Stimulated activated CD4-positive, alpha-beta T cell treated with anti-CD3 and anti-CD28 coated beads, Interleukin-1b, Interleukin-23, amount 100 ng/mL, for 48 hours (primary cell): Measurements from ENCODE around the gene IGFBP4.

Experiments used
- DNase-seq: peaks from one replicate; pipeline ENCODE4 v3.0.0-alpha.2; 2020

The IGFBP4 gene

GRCh38 chr17:40457369-40457768 is 14.1 kb downstream of the IGFBP4 start:
- DNase-seq, result no peak

GRCh38 chr17:40457964-40458791 is 14.9 kb downstream of the IGFBP4 start:
- DNase-seq, result no peak

- DNase-seq, result no peak
Measured at GRCh38 chr17:40458851-40459482, 15.7 kb downstream of the IGFBP4 start.

- DNase-seq, result no peak
Measured at GRCh38 chr17:40459636-40460603, 16.7 kb downstream of the IGFBP4 start.

- DNase-seq, result no peak
Measured at GRCh38 chr17:40460604-40460967, 17.3 kb downstream of the IGFBP4 start.

GRCh38 chr17:40460968-40461731 is 17.9 kb downstream of the IGFBP4 start:
- DNase-seq, result no peak

GRCh38 chr17:40461732-40462342 is 18.6 kb downstream of the IGFBP4 start:
- no peak for DNase-seq

- no peak for DNase-seq
Measured at GRCh38 chr17:40462343-40463121, 19.3 kb downstream of the IGFBP4 start.

- DNase-seq, result no peak
Measured at GRCh38 chr17:40463122-40463550, 19.9 kb downstream of the IGFBP4 start.

- DNase-seq, result no peak
Measured at GRCh38 chr17:40464392-40464855, 21.2 kb downstream of the IGFBP4 start.

GRCh38 chr17:40466298-40466971 is 23.2 kb downstream of the IGFBP4 start:
- DNase-seq, result no peak

- no peak for DNase-seq
Measured at GRCh38 chr17:40467281-40467867, 24.1 kb downstream of the IGFBP4 start.

- DNase-seq, result no peak
Measured at GRCh38 chr17:40468560-40468959, 25.3 kb downstream of the IGFBP4 start.

GRCh38 chr17:40469805-40470675 is 26.8 kb downstream of the IGFBP4 start:
- DNase-seq, result no peak

- DNase-seq, result no peak
Measured at GRCh38 chr17:40470932-40471828, 27.9 kb downstream of the IGFBP4 start.

- no peak for DNase-seq
Measured at GRCh38 chr17:40471846-40472732, 28.8 kb downstream of the IGFBP4 start.
